HepG2 (cell line): ENCODE measurements around the gene LRTM2. TPM values are rescaled to one million over a fixed set of nuclear protein-coding genes. Genes with fewer than 3 reads are reported as not detected.

Experiments
- ATAC-seq: fragments of 200-7000 bp; cut with Tn5 transposase; 3 replicates; pipeline ENCODE4 v1.9.1; 2020; ENCODE audit warnings: mild to moderate bottlenecking, moderate library complexity
- BruUV-seq: library from RNA; stranded (reverse); fragments of 400-500 nt; replicated peaks from 2 replicates; lab custom pipeline; 2021; lab: Mats Ljungman, UMichigan
- CTCF ChIA-PET: fragments of 300-600 bp; formaldehyde crosslinking; extraction: SDS; loops from one replicate; lab custom pipeline; 2021; ENCODE audit warnings: low total read pairs, inconsistent platforms, low intra/inter-chr PET ratio; lab: Yijun Ruan, JAX
- POLR2A ChIA-PET: fragments of 350-600 bp; sonication (Branson Sonifier 250); formaldehyde crosslinking; loops from one replicate; lab custom pipeline; 2020; ENCODE audit warnings: antibody characterized with exemption, inconsistent platforms; lab: Yijun Ruan, JAX
- DNase-seq: peaks from one replicate; pipeline ENCODE4 v3.0.0-alpha.2; 2015; ENCODE audit warnings: low spot score
- FAIRE-seq: peaks from 3 replicates; lab custom pipeline; 2011; peaks lifted over from hg19 to GRCh38; lab: Jason Lieb, UNC
- H2AFZ ChIP-seq: one replicate; pipeline ENCODE4 v1.6.1; 2011; ENCODE audit warnings: low read length, inconsistent platforms
- H3K27ac ChIP-seq: fragments of 300-600 bp; 3 replicates; pipeline ENCODE4 v1.8.0; 2011; ENCODE audit warnings: mixed run types, mild to moderate bottlenecking, mixed read lengths, low read length, inconsistent platforms; ENCODE audit not compliant: insufficient read depth; ENCODE audit errors: extremely low read length
- H3K27me3 ChIP-seq, 2 experiments: fragments of 200-600 bp in 1 of 2; 2 replicates in 1 of 2; 3 replicates in 1 of 2; pipeline versions ENCODE4 v1.6.0 to v1.8.0; 2011; ENCODE audit warnings: low read length in 2 of 2, mild to moderate bottlenecking in 2 of 2, moderate library complexity in 2 of 2, inconsistent platforms in 1 of 2; ENCODE audit not compliant: insufficient read depth in 2 of 2, control insufficient read depth in 1 of 2
- H3K36me3 ChIP-seq, 2 experiments: fragments of 200-600 bp in 1 of 2; replicated peaks in 1 of 2; 2 replicates in 1 of 2; 3 replicates in 1 of 2; pipeline versions ENCODE4 v1.5.1 to v1.8.0; 2011; ENCODE audit warnings: low read length in 2 of 2, inconsistent platforms in 1 of 2; ENCODE audit not compliant: insufficient read depth in 2 of 2, control insufficient read depth in 1 of 2
- H3K4me1 ChIP-seq: 2 replicates; pipeline ENCODE4 v1.5.1; 2012; ENCODE audit warnings: low read length, inconsistent platforms; ENCODE audit not compliant: insufficient read depth
- H3K4me2 ChIP-seq: 2 replicates; pipeline ENCODE4 v1.6.0; 2011; ENCODE audit warnings: low read depth, low read length, inconsistent platforms
- H3K4me3 ChIP-seq, 3 experiments: fragments of 200-600 bp in 1 of 3; sonication (generic), shearing (Covaris generic) in 1 of 3; replicated peaks in 1 of 3; 2 replicates each; pipeline ENCODE4 v1.5.1; 2011 to 2016; ENCODE audit warnings: low read length in 3 of 3, inconsistent platforms in 2 of 3, low read depth in 2 of 3, mild to moderate bottlenecking in 2 of 3, control low read depth in 1 of 3, mixed read lengths in 1 of 3; ENCODE audit not compliant: insufficient read depth in 1 of 3
- H3K79me2 ChIP-seq: one replicate; pipeline ENCODE4 v1.6.1; 2011; ENCODE audit warnings: low read length, inconsistent platforms; ENCODE audit not compliant: insufficient read depth
- H3K9ac ChIP-seq: 2 replicates; pipeline ENCODE4 v1.6.0; 2011; ENCODE audit warnings: mild to moderate bottlenecking, low read depth, low read length, inconsistent platforms; ENCODE audit not compliant: insufficient read depth
- H3K9me3 ChIP-seq: 2 replicates; pipeline ENCODE4 v1.5.1; 2012; ENCODE audit warnings: mild to moderate bottlenecking, low read length
- H4K20me1 ChIP-seq: 2 replicates; pipeline ENCODE4 v1.6.0; 2011; ENCODE audit warnings: inconsistent platforms, mild to moderate bottlenecking, low read length, moderate library complexity; ENCODE audit not compliant: insufficient read depth
- FOSL1 ChIP-seq: sonication (generic); formaldehyde crosslinking; IDR thresholded peaks from 2 replicates; pipeline ENCODE4 v1.9.0; 2021; ENCODE audit warnings: missing genetic modification reagents, borderline replicate concordance
- RXRA ChIP-seq: sonication (generic); formaldehyde crosslinking; IDR thresholded peaks from 2 replicates; pipeline ENCODE4 v1.5.1; 2020; ENCODE audit warnings: missing genetic modification reagents
- TBP ChIP-seq: sonication (generic); formaldehyde crosslinking; IDR thresholded peaks from 2 replicates; pipeline ENCODE4 v1.5.0; 2020; ENCODE audit warnings: missing genetic modification reagents
- TEAD2 ChIP-seq: sonication (generic); formaldehyde crosslinking; IDR thresholded peaks from 2 replicates; pipeline ENCODE4 v1.9.0; 2021; ENCODE audit warnings: missing genetic modification reagents
- WIZ ChIP-seq: sonication (generic); formaldehyde crosslinking; IDR thresholded peaks from 2 replicates; pipeline ENCODE4 v1.5.1; 2020; ENCODE audit warnings: mild to moderate bottlenecking, missing genetic modification reagents
- ZNF292 ChIP-seq: sonication (generic); formaldehyde crosslinking; IDR thresholded peaks from 2 replicates; pipeline ENCODE4 v1.8.1; 2022; ENCODE audit warnings: mild to moderate bottlenecking, low read depth, missing genetic modification reagents, borderline replicate concordance
- ZNF678 ChIP-seq: sonication (generic); formaldehyde crosslinking; IDR thresholded peaks from 2 replicates; pipeline ENCODE4 v1.4.0; 2020; ENCODE audit warnings: mild to moderate bottlenecking, missing genetic modification reagents
- ZNF709 ChIP-seq: sonication (generic); formaldehyde crosslinking; IDR thresholded peaks from 2 replicates; pipeline ENCODE4 v1.5.0; 2020; ENCODE audit warnings: mild to moderate bottlenecking, missing genetic modification reagents
- ZNF740 ChIP-seq: sonication (generic); formaldehyde crosslinking; IDR thresholded peaks from 2 replicates; pipeline ENCODE4 v1.4.0; 2020; ENCODE audit warnings: missing genetic modification reagents
- WGBS: methylation state at CpG from one replicate; pipeline ENCODE4 v1.1.6; 2017; ENCODE audit warnings: low lambda C conversion rate; 5-methylcytosine and 5-hydroxymethylcytosine counted together
- in situ Hi-C: cut with HindIII; loops from 2 replicates; pipeline ENCODE4 v1.10.0; 2017; ENCODE audit warnings: low pct_unique_long_range_greater_than_20kb; ENCODE audit not compliant: extremely low pct_ligation_motif_present
- intact Hi-C: fragments of 100-400 bp; cut with micrococcal nuclease; formaldehyde crosslinking; loops from one replicate; pipeline ENCODE4 v1.10.0; 2022; ENCODE audit not compliant: unreplicated experiment
- polyA plus RNA-seq, 8 experiments: library from polyadenylated mRNA; depleted of rRNA in 3 of 8; stranded (reverse) in 7 of 8; unstranded in 1 of 8; fragments of >200 nt; fragmentation: Illumina TruSeq in 4 of 8; extraction: Trizol in 4 of 8; gene quantifications; 2 replicates each; pipeline versions ENCODE4 v1.2.1 to v1.2.3, GENCODE V29; 2011 to 2016; ENCODE audit warnings: low read depth in 4 of 8, missing spikeins in 1 of 8, mixed read lengths in 1 of 8; ENCODE audit not compliant: insufficient read depth in 1 of 8
- total RNA-seq, 5 experiments: library from RNA; depleted of rRNA; stranded (reverse); fragments of >200 nt; fragmentation: Illumina TruSeq; extraction: Trizol; gene quantifications; 2 replicates each; pipeline ENCODE4 v1.2.3, GENCODE V29; 2016; ENCODE audit warnings: low read depth in 1 of 5
- TF ChIP-seq, protein P1 (sequence below): sonication (generic); formaldehyde crosslinking; IDR thresholded peaks from 2 replicates; pipeline ENCODE4 v1.4.0; 2020; ENCODE audit warnings: mild to moderate bottlenecking, missing genetic modification reagents
- TF ChIP-seq, protein P2 (sequence below): IDR thresholded peaks from 2 replicates; pipeline ENCODE4 v1.6.1; 2018; ENCODE audit warnings: missing genetic modification reagents

Gene LRTM2
- total and polyA plus RNA-seq, 2 of the 13 experiments (the other 11 are each of a cell fraction or from before 2014, with no cell fraction given), result 0.09 TPM; not detected in 1

- Histone ChIP-seq H3K9ac (no peak overlapping the region), H4K20me1 (no peaks in the 10 kb centered on the region), H3K4me3 (no peak overlapping the region), H3K79me2 (no peaks in the 10 kb centered on the region), H3K27ac (no peak overlapping the region), H3K4me2 (no peak overlapping the region), H3K4me1 (peaks cover 32% of the 10 kb centered on the region), H2AFZ (no peak overlapping the region), H3K36me3 (no peaks in the 10 kb centered on the region), H3K9me3 (no peaks in the 10 kb centered on the region), H3K27me3 (peaks cover 6 to 47% of the 10 kb centered on the region in 2 experiments)
- no TSS peak for BruUV-seq
- DNase-seq (no peak), ATAC-seq (no peak), FAIRE-seq (no peak)
- TF ChIP-seq ZNF709, result no peak
- TF ChIP-seq ZNF740 (CRISPR knock-in tag), result no peak
- TF ChIP-seq, protein P1, sequence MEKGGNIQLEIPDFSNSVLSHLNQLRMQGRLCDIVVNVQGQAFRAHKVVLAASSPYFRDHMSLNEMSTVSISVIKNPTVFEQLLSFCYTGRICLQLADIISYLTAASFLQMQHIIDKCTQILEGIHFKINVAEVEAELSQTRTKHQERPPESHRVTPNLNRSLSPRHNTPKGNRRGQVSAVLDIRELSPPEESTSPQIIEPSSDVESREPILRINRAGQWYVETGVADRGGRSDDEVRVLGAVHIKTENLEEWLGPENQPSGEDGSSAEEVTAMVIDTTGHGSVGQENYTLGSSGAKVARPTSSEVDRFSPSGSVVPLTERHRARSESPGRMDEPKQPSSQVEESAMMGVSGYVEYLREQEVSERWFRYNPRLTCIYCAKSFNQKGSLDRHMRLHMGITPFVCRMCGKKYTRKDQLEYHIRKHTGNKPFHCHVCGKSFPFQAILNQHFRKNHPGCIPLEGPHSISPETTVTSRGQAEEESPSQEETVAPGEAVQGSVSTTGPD (CRISPR knock-in tag), result no peak
- TF ChIP-seq TEAD2 (CRISPR knock-in tag), result no peak
- TF ChIP-seq WIZ (CRISPR knock-in tag), result no peak
- no peak for TF ChIP-seq RXRA (CRISPR knock-in tag)
- no peak for TF ChIP-seq TBP (CRISPR knock-in tag)
- TF ChIP-seq FOSL1 (CRISPR knock-in tag), result no peak
- TF ChIP-seq ZNF292 (CRISPR knock-in tag), result no peak
- TF ChIP-seq, protein P2, sequence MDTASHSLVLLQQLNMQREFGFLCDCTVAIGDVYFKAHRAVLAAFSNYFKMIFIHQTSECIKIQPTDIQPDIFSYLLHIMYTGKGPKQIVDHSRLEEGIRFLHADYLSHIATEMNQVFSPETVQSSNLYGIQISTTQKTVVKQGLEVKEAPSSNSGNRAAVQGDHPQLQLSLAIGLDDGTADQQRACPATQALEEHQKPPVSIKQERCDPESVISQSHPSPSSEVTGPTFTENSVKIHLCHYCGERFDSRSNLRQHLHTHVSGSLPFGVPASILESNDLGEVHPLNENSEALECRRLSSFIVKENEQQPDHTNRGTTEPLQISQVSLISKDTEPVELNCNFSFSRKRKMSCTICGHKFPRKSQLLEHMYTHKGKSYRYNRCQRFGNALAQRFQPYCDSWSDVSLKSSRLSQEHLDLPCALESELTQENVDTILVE (CRISPR knock-in tag), result no peak
- no peak for TF ChIP-seq ZNF678 (CRISPR knock-in tag)
- CTCF ChIA-PET, result no interaction called here
- POLR2A ChIA-PET, result no interaction called here
- in situ Hi-C loops, result no loop called here
- WGBS, result 39% methylated on average over 8 of the region's 8 CpGs
- intact Hi-C loops, result no loop called here
These were observed 63.1 kb downstream of the LRTM2 start for GRCh38 chr12:1883513-1883912.
